Measurements from ENCODE around the gene GRID1. TPM values are rescaled to one million over a fixed set of nuclear protein-coding genes. Genes with fewer than 3 reads are reported as not detected.
"Not testable (repeated sequence)": the region's sequence is repeated elsewhere in the genome, so short reads cannot be mapped to it uniquely, and the experiment has no call there.

Gene GRID1
- total RNA-seq, 1 donor, result not detected

- DNase-seq (ENCODE audit: low read depth), result no peak
- H3K4me3 ChIP-seq (ENCODE audit: low read depth, low read length), result no peak overlapping the region
- TF ChIP-seq, protein P1, sequence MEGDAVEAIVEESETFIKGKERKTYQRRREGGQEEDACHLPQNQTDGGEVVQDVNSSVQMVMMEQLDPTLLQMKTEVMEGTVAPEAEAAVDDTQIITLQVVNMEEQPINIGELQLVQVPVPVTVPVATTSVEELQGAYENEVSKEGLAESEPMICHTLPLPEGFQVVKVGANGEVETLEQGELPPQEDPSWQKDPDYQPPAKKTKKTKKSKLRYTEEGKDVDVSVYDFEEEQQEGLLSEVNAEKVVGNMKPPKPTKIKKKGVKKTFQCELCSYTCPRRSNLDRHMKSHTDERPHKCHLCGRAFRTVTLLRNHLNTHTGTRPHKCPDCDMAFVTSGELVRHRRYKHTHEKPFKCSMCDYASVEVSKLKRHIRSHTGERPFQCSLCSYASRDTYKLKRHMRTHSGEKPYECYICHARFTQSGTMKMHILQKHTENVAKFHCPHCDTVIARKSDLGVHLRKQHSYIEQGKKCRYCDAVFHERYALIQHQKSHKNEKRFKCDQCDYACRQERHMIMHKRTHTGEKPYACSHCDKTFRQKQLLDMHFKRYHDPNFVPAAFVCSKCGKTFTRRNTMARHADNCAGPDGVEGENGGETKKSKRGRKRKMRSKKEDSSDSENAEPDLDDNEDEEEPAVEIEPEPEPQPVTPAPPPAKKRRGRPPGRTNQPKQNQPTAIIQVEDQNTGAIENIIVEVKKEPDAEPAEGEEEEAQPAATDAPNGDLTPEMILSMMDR (IDR thresholded peaks at IDR 0.05; ENCODE audit: insufficient read depth, low read depth, low read length), result no peak
Measured at GRCh38 chr10:86077271-86077670, 289.3 kb downstream of the GRID1 start.

- not testable (repeated sequence) for DNase-seq (ENCODE audit: low read depth); H3K4me3 ChIP-seq (ENCODE audit: low read depth, low read length)
Measured at GRCh38 chr10:86076497-86076896, 290.1 kb downstream of the GRID1 start.

- TF ChIP-seq, protein P1 (IDR thresholded peaks at IDR 0.05; ENCODE audit: insufficient read depth, low read depth, low read length), result no peak
- H3K4me3 ChIP-seq (ENCODE audit: low read depth, low read length), result no peak overlapping the region
- DNase-seq (ENCODE audit: low read depth), result no peak
Measured at GRCh38 chr10:86075512-86075911, 291.1 kb downstream of the GRID1 start.

DNA sequence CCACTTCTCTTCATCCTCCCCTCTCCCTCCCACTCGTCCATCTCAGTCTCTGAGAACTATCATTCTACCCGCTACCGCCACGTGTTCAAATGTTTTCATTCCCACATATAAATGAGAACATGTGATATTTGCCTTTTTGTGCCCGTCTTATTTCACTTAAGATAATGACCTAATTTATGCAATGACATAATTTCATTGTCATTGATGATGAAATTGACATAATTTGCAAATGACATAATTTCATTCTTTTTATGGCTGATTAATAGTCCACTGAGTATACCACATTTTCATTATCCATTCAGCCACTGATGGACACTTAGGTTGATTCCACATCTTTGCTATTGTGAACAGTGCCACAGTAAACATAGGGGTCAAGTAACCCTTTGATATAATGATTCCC lies 292.3 kb downstream of the GRID1 start:
- no peak for DNase-seq (ENCODE audit: low read depth)
- TF ChIP-seq, protein P1 (IDR thresholded peaks at IDR 0.05; ENCODE audit: insufficient read depth, low read depth, low read length), result no peak

DNA sequence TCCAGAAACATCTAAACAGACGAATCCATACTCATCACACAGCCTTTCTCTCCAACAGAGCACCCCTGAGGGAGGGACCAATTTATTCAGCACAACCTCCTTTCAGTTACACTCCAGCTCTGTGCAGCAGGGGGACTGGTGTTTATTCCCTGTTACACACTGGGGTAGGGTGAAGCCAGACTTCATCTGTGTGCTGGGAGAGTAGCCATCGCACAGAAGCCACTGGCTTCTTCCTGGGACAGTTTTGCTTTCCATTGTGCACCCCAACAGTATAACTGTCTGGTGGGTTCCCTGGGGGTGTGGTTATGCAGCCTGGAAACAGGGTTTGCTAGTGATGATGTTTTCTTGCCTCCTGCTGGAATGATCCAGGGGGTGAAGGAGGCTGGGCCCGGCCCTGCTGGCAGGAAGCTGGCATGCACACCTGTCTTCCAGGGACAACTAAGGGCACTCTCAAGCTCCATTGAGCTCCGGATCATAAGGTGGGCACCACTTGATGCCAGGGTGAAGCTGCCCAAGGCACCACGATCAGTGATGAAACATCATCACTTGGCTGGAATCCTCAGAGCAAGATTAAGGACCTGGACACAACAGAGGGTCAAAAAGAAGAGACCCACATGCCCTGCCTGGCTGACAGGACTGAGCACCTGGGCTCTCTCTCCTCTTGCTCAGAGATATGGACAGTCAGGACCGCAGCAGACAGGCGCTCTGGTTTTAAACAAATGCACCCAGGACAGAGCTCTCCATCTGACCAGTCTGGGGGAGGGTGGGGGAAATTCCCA lies 293.2 kb downstream of the GRID1 start:
- DNase-seq (ENCODE audit: low read depth), result no peak
- TF ChIP-seq, protein P1 (IDR thresholded peaks at IDR 0.05; ENCODE audit: insufficient read depth, low read depth, low read length), result no peak
- no peak overlapping the region for H3K4me3 ChIP-seq (ENCODE audit: low read depth, low read length)

More for the DNA sequence above, 292.3 kb downstream of the GRID1 start:
- H3K4me3 ChIP-seq (ENCODE audit: low read depth, low read length), result no peak overlapping the region

DNA sequence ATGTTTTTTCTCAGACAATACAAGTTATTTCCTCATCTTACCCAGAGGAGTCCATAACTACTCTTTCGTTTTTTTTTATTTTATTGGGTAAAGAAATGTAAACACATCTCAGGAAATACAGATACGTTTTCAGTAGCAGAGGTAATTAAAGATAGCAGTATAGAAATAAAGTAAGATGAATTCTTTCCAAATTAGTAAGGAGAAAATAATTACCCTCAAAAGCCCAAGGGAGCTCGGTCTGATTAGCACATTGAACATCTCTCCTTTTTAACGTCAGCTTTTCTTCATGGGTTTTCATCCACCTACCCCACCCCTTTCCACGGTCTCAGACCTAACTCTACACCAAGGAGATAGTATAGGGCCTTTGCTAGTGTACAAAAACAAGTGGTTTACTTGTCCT lies 294.2 kb downstream of the GRID1 start:
- TF ChIP-seq, protein P1 (IDR thresholded peaks at IDR 0.05; ENCODE audit: insufficient read depth, low read depth, low read length), result no peak
- no peak overlapping the region for H3K4me3 ChIP-seq (ENCODE audit: low read depth, low read length)
- DNase-seq (ENCODE audit: low read depth), result no peak

DNA sequence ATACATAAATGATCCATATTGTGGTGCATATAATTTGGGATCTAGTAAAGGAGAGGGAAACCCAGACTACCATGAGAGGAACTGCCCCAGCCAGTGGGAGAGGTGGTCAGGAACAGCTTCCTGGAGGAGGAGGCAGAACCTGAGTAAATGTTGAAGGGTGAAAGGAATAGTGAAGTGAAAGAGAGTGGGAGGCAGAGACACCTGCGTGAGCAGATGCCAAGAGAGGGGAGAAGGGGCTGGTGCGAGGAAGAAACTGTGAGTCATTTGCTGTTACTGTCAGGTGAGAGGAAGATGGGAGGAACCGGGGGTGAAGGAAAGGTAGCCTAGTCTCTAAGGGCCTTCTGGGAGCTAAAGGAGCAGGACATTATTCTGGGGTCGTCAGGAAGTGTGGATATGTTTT lies 294.8 kb downstream of the GRID1 start:
- H3K4me3 ChIP-seq (ENCODE audit: low read depth, low read length), result no peak overlapping the region
- DNase-seq (ENCODE audit: low read depth), result no peak

More for the DNA sequence above, 294.8 kb downstream of the GRID1 start:
- TF ChIP-seq, protein P1 (IDR thresholded peaks at IDR 0.05; ENCODE audit: insufficient read depth, low read depth, low read length), result no peak

Data from fibroblast of villous mesenchyme (primary cell).